NCI-H1092 treated with DMSO at 0.1 percent for 48 hours (cell line): Measurements from ENCODE around the gene CCDC88C.
"Not testable (repeated sequence)": the region's sequence is repeated elsewhere in the genome, so short reads cannot be mapped to it uniquely, and the experiment has no call there.

ENCODE experiments used
- DNase-seq: peaks from one replicate; lab custom pipeline; 2025; lab: John Stamatoyannopoulos, UW

The CCDC88C gene

GRCh38 chr14:91418387-91419043 is 895 bp upstream of the CCDC88C start:
- DNase-seq, result peak; percentile 47

- peak; percentile 40 for DNase-seq
Observed at GRCh38 chr14:91417983-91418386, 365 bp upstream of the CCDC88C start.

GRCh38 chr14:91416744-91417119 is 888 bp downstream of the CCDC88C start:
- DNase-seq, result no peak

DNA sequence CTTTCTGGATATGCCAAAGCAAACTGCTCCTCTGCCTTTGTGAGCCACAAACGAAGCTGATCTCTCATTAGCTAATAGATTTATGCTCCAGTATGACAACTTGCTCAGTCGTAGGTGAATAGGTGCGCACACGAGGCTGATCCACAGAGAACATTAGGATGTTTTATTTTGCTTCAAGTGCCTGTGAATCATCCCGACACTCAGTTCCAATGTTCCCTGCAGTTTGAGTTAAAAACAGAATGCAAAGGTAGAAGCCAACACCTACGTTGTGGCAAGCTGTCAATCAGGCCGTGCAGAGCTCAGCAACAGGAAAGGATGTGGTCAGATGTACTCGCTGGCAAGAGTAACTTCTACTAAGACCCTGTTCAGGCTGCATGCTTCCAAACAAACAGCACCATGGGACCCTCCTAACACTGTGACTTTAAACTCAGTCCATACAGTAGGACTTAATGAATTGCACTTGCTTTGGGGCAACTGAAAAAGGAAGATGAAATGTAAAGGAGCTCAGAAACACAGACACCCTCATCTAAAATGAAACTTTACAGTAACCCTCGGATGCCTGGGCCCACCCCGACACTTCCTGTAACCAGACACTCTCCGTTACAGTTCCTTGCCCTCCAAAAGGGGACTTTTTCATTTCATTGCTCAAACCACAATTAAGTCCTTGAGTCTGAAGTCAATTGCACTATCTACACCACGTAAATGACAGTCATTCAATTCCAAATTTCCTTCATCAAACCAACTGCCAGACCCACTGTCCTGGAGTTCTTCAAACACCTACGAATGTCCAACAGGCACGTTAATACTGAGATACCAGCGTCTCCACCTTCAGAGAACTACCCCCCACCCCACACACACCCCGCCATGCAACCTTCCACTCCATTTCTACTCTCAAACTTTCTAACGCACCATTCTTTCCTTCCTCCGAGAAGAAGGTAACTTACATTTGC is 1.6 kb downstream of the CCDC88C start:
- DNase-seq, result no peak

GRCh38 chr14:91414475-91414833 is 3.2 kb downstream of the CCDC88C start:
- DNase-seq, result no peak

DNA sequence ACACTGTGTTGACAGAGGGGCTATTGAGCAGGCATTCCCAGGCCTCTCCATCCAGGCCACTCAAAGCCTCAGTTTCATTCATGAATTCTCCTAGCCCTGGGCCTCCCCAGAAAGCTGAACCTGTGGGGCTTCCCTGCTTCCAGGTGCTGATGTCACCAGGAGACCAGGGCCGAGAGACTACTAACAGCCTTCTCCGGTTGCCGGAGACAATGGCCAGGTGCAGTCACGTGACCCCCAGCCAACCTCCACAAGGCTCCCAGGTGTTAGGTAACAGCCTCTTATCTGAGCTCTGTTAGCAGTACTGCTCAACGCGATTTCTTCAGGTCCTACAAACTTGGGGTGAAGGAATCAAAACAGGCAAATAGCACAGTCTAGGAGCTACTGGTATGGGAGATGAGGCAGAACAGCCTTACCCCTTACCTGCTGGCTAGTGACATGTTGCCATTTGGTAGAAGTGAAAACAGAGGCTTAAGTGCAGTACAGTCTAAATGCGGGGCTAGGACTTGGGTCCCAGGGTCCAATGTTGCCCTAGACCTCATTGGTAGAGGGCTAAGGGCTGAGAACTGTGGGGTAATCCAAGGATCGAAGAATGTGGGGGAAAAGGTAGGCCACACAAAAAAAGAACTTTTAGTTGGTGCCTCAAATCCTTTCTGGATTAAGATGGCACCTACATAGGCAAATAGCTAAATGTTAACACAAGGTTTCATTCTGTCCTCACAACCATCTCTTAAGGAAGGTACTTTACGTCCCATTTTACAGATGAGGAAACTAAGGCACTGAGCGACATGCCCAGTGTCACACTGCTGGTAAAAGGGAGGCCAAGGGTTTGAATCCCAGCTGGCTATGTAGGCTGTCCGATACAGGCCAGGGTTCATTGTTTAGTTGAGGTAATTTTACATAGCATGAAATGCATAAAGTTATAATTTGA is 3.8 kb downstream of the CCDC88C start:
- DNase-seq, result no peak

GRCh38 chr14:91412939-91413338 is 4.7 kb downstream of the CCDC88C start:
- no peak for DNase-seq

- DNase-seq, result no peak
Observed at GRCh38 chr14:91410771-91411536, 6.7 kb downstream of the CCDC88C start.

DNA sequence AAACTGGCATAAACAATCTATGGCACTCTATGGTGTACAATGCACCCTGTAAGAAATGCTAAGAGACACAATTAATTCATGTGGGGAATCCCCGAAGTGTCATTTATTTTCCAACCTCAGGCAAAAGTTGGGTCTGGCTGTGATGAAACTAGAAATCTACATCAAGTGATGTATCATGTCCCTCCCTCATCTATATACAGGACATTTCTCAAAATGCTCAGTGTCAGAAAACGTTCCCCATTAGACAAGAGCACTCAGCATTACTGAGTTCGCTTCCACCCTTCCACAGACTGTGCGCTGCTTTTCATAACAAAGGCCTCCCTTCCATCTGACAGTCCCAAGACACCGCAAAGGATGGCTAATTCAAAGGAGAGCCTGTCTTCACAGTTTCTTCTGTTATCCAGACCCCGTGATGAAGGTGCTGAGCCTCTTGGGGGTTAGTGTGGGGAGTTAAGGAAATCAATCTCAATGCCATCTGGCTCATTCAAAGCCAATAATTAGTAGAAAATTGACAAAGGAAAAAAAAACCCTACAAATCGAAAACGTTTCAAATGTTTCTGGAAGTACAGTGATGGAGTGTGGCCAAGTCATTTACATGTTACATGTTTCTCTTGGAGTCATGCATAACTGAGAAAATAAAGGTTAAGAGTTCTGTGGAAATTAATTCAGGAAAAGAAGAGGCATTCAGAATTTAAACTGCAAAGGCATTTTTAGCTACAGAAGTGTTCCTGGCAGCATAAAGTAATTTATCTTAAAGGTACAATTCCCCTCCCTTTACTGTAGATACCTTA is 7.5 kb downstream of the CCDC88C start:
- DNase-seq, result no peak

- DNase-seq, result not testable (repeated sequence)
Observed at GRCh38 chr14:91409240-91409639, 8.4 kb downstream of the CCDC88C start.

DNA sequence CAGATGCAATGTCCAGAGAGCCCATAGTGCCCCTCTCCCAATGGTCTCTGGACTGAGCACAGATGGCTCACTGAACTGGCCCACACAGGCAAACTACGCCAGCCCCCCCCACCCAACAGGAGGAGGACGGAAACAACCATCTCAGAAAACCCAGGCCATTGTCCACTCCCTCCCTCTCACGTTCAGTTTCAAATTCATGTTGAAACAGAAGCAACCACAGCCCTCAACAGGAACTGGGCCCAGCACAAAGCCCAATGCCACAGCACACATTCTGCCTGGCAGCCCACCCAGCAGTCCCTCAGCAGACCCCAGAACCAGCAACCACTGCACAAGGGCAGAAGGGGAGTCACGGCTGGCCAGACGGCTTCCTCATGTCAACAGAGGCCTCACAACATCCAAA is 10.6 kb downstream of the CCDC88C start:
- DNase-seq, result no peak

DNA sequence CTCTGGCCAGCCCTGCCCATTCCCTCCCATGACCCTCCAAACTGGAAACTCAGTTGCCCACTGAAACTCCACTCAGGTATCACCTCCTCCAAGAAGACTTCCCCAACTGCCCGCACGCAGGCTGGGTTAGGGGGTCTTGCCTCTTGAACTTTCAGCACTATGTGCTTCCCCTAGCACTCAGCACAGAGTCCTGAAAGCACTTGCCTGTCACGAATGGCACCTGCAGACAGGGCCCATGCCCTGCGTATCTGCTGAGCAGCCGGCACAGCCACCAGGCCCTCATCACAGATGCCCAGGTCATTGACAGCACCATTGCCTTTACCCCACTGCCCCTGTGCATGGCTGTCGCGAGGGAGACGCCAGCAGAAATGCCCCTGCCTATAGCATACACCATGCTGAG is 11.2 kb downstream of the CCDC88C start:
- DNase-seq, result no peak

DNA sequence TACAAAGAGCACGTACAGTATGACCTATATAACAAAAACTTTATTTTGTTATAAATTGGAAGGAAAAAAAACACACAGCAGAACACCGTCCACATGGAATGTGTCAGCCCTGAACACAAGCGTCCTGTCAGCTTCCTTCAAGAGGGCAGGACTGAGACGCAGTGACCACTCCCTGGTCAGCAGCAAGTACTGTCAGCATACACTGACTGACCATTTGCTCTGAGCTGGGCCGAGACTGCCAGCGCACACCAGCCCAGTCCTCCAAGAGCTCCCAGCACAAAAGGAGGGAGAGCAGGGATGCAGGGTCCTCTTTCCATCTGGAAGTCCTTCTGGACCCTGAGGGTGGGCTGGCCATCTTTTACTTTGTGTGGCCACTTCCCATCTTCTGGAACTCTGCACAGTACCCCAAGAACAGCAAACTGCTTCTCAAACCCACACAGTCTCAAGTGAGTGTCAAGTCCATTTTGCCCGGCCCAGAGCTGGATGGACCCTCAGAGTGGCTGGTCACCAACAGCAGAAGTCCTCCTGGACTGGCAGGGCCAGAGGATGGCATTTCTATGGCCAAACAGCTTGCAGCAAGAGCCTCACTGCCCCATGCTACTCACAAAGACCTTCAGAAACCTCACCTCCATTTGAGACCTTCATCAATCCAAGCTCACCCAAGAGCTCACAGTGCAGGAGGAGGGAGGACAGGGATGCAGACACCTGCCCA is 11.7 kb downstream of the CCDC88C start:
- DNase-seq, result no peak

DNA sequence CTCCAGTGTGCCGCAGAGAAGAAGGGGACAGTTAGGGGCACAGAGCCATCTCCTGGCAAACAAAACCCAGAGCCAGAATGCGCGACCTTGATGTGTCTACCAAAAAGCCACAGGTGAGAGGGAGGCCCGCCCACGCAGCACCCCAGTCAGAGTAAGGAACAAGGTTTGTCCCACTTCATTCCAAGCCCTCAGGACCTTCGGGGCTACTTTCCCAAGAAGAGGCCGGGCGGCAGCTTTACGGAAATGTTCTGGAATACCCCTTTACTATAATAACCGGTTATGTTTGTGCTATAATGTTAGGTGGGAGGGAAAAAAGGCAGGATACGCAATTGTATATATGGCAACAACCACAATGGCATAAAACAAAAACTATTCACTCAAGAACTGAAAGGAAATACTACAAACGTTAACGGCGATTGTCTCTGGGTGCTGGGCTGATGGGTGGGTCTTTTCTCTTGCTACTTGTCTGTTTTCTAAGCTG is 12.3 kb downstream of the CCDC88C start:
- no peak for DNase-seq

GRCh38 chr14:91402771-91403600 is 14.6 kb downstream of the CCDC88C start:
- no peak for DNase-seq

GRCh38 chr14:91402348-91402747 is 15.3 kb downstream of the CCDC88C start:
- no peak for DNase-seq

DNA sequence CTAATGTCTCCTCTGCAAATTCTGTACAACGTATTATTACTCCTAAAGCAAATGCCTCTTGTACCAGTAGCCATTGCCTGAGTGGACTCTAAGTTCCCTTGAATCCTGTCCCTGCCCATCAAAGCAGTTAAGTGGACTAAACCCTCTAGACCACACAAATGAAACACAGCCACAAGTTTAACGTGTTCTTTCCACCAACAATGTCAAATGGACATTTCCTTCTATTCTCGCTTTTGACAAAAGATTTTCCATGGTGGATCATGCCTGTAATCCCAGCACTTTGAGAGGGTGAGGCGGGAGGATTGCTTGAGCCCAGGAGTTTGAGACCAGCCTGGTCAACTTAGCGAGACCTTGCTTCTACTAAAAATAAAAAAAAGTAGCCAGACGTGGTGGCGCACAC is 15.9 kb downstream of the CCDC88C start:
- no peak for DNase-seq

GRCh38 chr14:91400696-91401095 is 16.9 kb downstream of the CCDC88C start:
- no peak for DNase-seq
